A549 treated with ZK216348 at 1 μM for 4 hours (cell line): ENCODE measurements around the gene TEX36. TPM values are rescaled to one million over a fixed set of nuclear protein-coding genes. Genes with fewer than 3 reads are reported as not detected.

ENCODE experiments used
- total RNA-seq: library from RNA; stranded (reverse); fragments of 200-300 nt; extraction: Qiagen RNA extraction; gene quantifications from 5 replicates; pipeline ENCODE4 v1.2.3, GENCODE V29; 2022; ENCODE audit warnings: low read depth

Gene TEX36
- total RNA-seq: not detected in 5 replicates

GRCh38 chr10:125683063-125683462 is at the start of gene TEX36:
Gene TEX36 (minus strand): TSS chr10:125683163. CDS start chr10:125682989, 174 bp downstream.

GRCh38 chr10:125719173-125720001 is 36.4 kb upstream of the TEX36 start, which contains the start of gene EDRF1:
Gene EDRF1 (plus strand): TSS chr10:125719709. CDS start chr10:125719808, 99 bp downstream.

Other genes with a start within 250 kb of the TEX36 start
- 11.6 to 17.6 TPM (median 15.3 TPM) in 5 replicates for gene EDRF1, start 36.5 kb upstream of the TEX36 start, total RNA-seq
- not detected in 5 replicates for gene MMP21, start 92.7 kb upstream of the TEX36 start, total RNA-seq
- gene UROS, start 140.1 kb upstream of the TEX36 start, total RNA-seq: 56.4 to 66.9 TPM (median 58.2 TPM) in 5 replicates
- gene BCCIP, start 140.4 kb upstream of the TEX36 start, total RNA-seq: 99.9 to 173 TPM (median 109 TPM) in 5 replicates
- gene DHX32, start 198.1 kb upstream of the TEX36 start, total RNA-seq: 31.9 to 42.7 TPM (median 39.9 TPM) in 5 replicates
- 2.6 to 3.7 TPM (median 3.2 TPM) in 5 replicates for gene FANK1, start 213.4 kb upstream of the TEX36 start, total RNA-seq